HG03469 (cell line): Measurements from ENCODE around the gene ADARB2.

Experiments used
- ATAC-seq: cut with Tn5 transposase; IDR thresholded peaks from one replicate; pipeline ENCODE4 v1.9.1; 2021; ENCODE audit warnings: mild to moderate bottlenecking, moderate library complexity, moderate number of reproducible peaks; ENCODE audit not compliant: unreplicated experiment

ADARB2 gene

DNA sequence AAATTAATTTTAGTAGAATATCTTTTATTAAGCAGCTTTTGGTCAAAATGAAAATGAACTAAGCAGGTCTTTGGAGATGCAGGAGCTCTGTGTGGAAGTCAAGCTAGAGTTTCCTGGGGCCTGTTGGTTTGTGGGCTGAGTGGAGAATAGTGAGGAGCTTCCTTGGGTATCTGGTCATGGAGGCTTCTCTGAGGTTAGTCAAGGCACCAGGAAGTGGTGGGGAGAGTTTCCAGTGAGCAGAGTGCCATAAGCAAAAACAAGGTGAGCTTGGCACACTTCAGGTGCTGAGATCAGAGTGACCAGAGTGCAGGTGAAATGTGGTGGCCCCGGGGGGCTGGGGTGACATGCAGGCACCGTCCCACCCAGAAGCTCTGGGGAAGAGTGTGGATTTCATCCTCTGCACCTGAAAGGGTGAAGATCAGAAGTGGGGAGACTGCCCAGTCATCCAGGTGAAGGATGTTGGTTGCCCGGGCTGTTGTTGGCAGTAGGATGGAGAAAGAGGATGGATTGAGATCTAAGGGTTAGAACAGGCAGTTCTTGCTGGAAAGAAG is 603.8 kb downstream of the ADARB2 start:
- no peak for ATAC-seq

DNA sequence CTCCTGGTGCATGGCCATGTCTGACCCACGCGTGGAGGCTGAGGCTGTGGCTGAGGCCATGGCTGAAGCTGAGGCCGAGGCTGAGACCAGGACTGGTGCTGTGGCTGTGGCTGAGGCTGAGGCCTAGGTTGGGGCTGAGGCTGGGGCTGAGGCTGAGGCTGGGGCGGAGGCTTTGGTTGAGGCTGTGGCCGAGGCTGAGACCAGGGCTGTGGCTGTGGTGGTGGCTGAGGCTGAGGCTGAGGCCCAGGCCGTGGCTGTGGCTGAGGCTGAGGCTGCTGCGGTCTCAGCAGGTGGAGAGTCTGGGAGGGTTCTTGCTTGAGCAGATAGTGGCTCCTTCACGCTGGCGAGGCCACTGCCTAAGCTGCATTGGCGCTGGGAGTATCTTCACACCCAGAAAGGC is 604.7 kb downstream of the ADARB2 start:
- ATAC-seq, result no peak

DNA sequence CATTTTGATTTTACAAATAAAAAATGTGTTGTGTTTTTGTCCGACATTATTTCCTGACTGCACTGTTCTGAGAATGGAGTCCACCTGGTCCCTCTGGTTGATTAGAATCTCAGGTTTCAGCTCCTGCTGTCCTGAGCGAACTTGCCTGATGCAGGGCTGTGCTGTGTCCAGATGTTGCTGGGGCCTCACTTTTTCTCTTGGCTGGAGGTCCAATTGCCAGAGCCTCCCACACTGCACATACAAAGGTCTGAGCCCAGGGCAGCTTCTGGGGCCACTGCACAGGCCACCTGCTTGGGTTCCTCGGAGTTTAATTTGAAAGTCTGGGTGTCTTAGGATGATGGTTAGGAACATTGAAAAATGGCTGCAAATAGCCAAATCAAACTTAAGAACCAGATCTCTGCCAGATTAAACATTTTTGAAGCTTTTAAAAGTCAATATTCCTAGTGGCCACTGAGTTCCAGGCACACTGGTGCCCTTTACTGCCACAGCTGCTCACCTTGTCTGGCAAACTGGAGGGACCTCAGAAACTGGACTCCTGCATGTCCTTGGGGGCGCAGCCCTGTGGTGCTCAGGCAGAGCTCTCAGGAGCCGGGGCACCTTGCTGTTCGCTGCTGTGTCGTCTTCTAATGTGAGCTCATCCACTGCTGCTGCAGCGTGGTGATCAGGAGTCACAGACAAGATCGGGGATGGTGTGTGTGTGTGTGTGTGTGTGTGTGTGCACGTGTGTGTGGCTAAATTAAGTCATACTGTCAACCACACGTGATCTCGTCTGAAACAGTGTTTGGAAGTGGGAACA is 606.1 kb downstream of the ADARB2 start:
- no peak for ATAC-seq

DNA sequence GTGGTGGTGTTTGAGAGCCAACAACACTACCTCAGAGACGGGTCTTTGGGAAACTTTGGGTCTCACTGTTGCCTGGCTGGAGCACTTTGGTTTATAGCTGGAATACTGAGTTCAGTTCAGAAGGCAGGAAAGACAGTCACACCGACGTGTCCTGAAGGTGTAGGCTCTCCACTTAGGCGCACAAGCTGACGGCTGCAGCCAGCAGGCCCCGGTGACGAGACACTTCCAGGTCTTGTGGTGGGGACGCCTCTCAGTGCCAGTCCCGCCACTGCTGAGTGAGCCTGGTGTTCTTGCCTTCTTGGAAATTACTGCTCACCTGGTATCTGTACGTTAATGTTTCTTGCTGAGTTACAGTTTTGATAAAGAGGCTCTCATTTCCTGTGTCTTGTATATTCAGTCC is 607.1 kb downstream of the ADARB2 start:
- no peak for ATAC-seq

DNA sequence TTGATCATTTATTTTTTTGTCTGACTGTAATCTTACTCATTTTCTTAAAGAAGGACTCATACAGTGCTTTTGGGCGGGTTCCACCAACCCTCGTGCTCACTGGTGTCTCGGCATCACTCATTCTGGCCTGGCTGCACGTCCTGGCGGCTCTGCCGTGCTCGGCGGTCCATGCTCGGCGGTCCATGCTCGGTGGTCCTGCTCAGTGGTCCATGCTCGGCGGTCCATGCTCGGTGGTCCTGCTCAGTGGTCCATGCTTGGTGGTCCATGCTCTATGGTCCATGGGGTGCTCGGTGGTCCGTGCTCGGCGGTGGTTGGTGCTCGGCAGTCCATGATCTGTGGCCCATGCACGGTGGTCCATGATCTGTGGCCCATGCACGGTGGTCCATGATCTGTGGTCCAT is 608.7 kb downstream of the ADARB2 start:
- ATAC-seq, result no peak

DNA sequence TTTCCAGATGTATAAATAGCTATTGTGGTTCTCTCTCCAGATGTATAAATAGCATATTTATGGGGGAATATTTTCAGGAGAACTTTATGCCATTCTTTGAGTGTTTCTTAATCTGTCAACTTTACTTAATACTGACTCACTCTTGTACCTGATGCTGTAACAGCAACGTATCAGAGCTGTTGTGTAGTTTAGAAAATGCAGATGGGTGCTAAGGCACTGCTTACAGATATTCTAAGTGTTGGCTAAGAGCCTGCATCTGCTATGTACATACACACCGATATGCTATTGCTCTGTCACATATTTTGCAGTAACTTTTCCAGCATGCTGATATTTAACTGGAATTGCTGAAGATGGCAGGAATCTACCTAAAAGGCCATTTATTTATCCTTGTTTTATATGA is 609.2 kb downstream of the ADARB2 start:
- no peak for ATAC-seq

DNA sequence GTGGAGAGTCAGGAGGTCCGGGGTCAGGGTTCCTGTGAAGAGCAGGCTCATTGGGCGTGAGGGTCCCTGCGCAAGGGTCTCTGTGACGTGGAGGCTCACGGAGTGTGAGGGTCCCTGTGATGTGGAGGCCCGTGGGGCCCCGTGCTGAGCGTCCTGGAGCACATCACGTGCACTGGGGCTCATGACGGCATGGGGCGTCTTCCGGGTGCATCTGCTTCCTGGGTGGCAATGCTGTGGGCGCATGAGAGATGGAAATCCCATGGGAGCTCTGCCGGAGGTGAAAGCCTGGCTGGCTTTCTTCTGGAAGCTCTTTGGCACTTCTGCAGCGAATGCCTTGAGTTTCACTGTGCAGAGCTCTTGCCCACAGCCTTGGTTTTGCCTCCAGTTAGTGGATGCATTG is 609.7 kb downstream of the ADARB2 start:
- ATAC-seq, result no peak
